Uterus (tissue), 4 donors: Measurements from ENCODE around the gene GSAP. TPM values are rescaled to one million over a fixed set of nuclear protein-coding genes. Genes with fewer than 3 reads are reported as not detected.

Experiments
- DNase-seq, 2 donors: peaks; one replicate each; pipeline ENCODE4 v3.0.0-alpha.2; 2019 to 2020
- H3K27ac ChIP-seq, 2 donors: fragments of 200-600 bp; sonication (generic); 1 replicate in 1 of 2; 2 replicates in 1 of 2; pipeline ENCODE4 v1.5.1; 2016 to 2018
- H3K27me3 ChIP-seq, 2 donors: fragments of 200-600 bp; sonication (generic); one replicate each; pipeline ENCODE4 v1.5.1; 2018 to 2019; ENCODE audit warnings: control low read depth in 1 of 2
- H3K36me3 ChIP-seq, 2 donors: fragments of 200-600 bp; sonication (generic); one replicate each; pipeline ENCODE4 v1.5.1; 2019; ENCODE audit warnings: control low read depth in 1 of 2
- H3K4me1 ChIP-seq, 2 donors: fragments of 200-600 bp; sonication (generic); one replicate each; pipeline ENCODE4 v1.5.1; 2018 to 2019; ENCODE audit warnings: control low read depth in 1 of 2
- H3K4me3 ChIP-seq, 2 donors: fragments of 200-600 bp; sonication (generic); 1 replicate in 1 of 2; 2 replicates in 1 of 2; pipeline ENCODE4 v1.5.1; 2018 to 2019; ENCODE audit warnings: mild to moderate bottlenecking in 1 of 2
- H3K9me3 ChIP-seq, 2 donors: fragments of 200-600 bp; sonication (generic); one replicate each; pipeline ENCODE4 v1.5.1; 2019; ENCODE audit warnings: control low read depth in 1 of 2
- POLR2A ChIP-seq, 2 donors: fragments of 450-650 bp; IDR thresholded peaks; one replicate each; pipeline ENCODE4 v1.6.1; 2016; ENCODE audit warnings: antibody characterized with exemption in 2 of 2, mild to moderate bottlenecking in 1 of 2, moderate library complexity in 1 of 2
- intact Hi-C: fragments of 100-400 bp; cut with DNase I; formaldehyde crosslinking; loops from one replicate; pipeline ENCODE4 v1.15.1; 2023; ENCODE audit warnings: low total_unique reads
- total RNA-seq, 4 donors: library from RNA; depleted of rRNA in 3 of 4; stranded (reverse); fragments of >200 nt in 3 of 4; gene quantifications; one replicate each; pipeline versions ENCODE4 v1.1.0 to v1.2.4, GENCODE V29; 2014 to 2023
- TF ChIP-seq, protein P1 (sequence below), 4 experiments: fragments of 200-600 bp in 2 of 4; fragments of 450-650 bp in 2 of 4; sonication (generic) in 2 of 4; IDR thresholded peaks; one replicate each; pipeline ENCODE4 v1.5.1; 2016 to 2019; ENCODE audit warnings: antibody characterized with exemption in 4 of 4, mild to moderate bottlenecking in 2 of 4, moderate library complexity in 1 of 4
- donor health status: DM: yes; HTN: yes; CAD: no.

Gene GSAP
- total RNA-seq, 4 donors from 2014 or later, result 3.6 to 24.1 (median 13.1) TPM

DNA sequence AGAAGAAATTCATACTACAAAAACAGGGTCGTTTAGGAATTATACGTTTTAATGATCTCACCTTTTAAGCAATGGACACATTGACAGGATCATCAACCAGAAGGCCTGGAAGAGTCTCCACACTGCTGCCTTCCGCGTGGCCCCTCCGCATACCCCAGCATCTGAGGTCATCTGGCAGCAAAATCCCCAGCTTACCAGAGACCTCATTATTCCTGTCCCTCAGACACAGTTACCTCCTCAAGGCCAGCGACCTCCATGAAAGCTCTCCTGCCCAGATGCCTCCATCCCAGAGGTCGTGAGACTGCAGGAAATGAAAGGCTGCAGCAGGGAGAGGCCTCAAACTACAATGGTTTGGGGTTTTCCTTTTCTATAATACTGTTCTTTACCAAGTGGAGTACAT lies 14.8 kb upstream of the GSAP start:
- Histone ChIP-seq H3K27me3 (no peaks in the 10 kb centered on the region), H3K36me3 (no peaks in the 10 kb centered on the region), H3K4me3 (no peak overlapping the region), H3K4me1 (no peaks in the 10 kb centered on the region), H3K9me3 (no peaks in the 10 kb centered on the region), H3K27ac (no peak overlapping the region)
- no peak for DNase-seq
- intact Hi-C loops, result no loop called here
- no peak for TF ChIP-seq POLR2A (IDR thresholded peaks at IDR 0.05)
- TF ChIP-seq, protein P1, sequence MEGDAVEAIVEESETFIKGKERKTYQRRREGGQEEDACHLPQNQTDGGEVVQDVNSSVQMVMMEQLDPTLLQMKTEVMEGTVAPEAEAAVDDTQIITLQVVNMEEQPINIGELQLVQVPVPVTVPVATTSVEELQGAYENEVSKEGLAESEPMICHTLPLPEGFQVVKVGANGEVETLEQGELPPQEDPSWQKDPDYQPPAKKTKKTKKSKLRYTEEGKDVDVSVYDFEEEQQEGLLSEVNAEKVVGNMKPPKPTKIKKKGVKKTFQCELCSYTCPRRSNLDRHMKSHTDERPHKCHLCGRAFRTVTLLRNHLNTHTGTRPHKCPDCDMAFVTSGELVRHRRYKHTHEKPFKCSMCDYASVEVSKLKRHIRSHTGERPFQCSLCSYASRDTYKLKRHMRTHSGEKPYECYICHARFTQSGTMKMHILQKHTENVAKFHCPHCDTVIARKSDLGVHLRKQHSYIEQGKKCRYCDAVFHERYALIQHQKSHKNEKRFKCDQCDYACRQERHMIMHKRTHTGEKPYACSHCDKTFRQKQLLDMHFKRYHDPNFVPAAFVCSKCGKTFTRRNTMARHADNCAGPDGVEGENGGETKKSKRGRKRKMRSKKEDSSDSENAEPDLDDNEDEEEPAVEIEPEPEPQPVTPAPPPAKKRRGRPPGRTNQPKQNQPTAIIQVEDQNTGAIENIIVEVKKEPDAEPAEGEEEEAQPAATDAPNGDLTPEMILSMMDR (IDR thresholded peaks at IDR 0.05), result no peak

DNA sequence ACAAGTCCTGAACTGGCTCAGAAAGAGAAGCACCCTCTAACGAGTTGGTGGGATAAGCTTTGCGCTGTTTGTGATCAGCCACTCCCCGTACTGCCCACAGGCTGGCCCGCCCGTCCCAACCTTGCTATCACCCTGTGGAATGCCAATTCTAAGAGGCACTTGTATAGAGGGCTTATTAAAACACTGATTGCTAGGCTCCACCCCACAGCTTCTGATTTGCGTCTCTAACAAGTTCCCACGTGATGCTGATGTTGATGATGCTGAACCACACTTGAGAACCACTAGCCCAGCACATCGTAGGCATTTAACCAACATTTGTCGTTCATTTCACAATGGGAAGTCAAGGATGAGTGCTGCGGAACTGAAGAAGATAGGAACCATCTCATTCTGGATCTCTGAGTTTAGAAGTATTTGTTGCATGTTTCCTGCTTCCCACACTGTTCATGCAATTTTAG lies 12.7 kb upstream of the GSAP start:
- H3K9me3 ChIP-seq, result no peaks in the 10 kb centered on the region
- no peaks in the 10 kb centered on the region for H3K36me3 ChIP-seq
- no peak for TF ChIP-seq POLR2A (IDR thresholded peaks at IDR 0.05)
- TF ChIP-seq, protein P1 (IDR thresholded peaks at IDR 0.05), result no peak
- H3K27me3 ChIP-seq, result no peaks in the 10 kb centered on the region
- no peaks in the 10 kb centered on the region for H3K4me1 ChIP-seq
- intact Hi-C loops, result no loop called here
- H3K27ac ChIP-seq, result no peak overlapping the region
- no peak overlapping the region for H3K4me3 ChIP-seq
- DNase-seq, result no peak

DNA sequence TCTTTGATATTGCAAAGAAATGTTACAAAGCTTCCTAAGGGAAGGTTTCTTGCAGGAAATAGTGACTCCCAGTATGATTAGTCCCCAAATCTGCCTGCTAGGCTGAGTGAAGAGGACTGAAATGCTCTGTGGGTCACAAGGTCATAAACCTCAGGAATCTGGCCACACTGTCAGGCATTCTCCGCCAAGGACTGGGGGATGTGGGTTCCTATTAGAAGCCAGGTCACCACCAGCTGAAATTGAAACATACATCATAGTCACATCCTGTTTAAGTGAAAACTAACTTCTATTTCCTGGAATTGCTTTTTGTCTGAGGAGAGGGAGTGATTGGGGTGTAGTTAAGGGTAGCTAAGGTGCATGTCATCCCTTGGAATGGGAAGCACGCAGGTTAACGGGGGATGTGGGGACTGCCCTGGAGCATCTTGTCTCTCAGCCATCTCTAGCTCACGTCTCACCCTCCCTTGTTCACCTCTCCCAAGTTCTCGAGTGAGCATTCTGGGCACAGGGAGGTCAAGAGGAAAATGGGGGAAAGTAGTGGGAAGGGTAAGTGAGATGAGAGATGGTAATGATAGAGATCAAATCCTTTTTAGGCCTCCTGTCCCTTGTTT lies 12.0 kb upstream of the GSAP start:
- H3K9me3 ChIP-seq, result no peaks in the 10 kb centered on the region
- H3K27ac ChIP-seq, result no peak overlapping the region
- H3K36me3 ChIP-seq, result no peaks in the 10 kb centered on the region
- no peak for TF ChIP-seq POLR2A (IDR thresholded peaks at IDR 0.05)
- TF ChIP-seq, protein P1 (IDR thresholded peaks at IDR 0.05), result no peak
- no peak overlapping the region for H3K4me3 ChIP-seq
- DNase-seq, result no peak
- H3K4me1 ChIP-seq, result no peaks in the 10 kb centered on the region
- H3K27me3 ChIP-seq, result no peaks in the 10 kb centered on the region
- intact Hi-C loops, result no loop called here

DNA sequence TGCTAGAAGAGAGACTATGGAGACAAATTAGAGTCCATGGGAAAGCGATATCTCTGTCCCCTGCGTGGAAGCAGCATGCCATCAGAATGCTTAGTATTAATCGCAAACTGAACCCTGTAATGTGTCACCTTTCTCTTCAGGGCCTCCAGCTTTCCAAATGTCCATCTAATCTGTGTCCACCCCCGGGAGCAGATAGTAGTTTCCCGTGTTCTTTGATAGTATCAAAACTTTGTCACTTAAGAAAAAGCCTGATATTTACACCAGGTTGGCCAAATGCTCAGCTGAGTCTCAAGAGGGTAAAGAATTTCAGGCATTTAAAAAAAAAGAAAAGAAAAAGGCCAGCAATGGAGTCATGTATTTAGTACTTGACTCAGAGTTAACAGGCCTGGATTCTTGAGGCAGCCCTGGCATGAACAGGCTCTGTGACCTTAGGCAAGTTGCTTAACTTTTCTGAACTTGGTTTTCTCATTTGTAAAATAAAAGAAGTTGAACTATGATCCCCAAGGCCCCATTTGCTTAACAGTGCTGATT lies 10.4 kb upstream of the GSAP start:
- H3K9me3 ChIP-seq, result no peaks in the 10 kb centered on the region
- H3K27ac ChIP-seq, result no peak overlapping the region
- no peak overlapping the region for H3K4me3 ChIP-seq
- DNase-seq, result no peak
- H3K36me3 ChIP-seq, result no peaks in the 10 kb centered on the region
- H3K4me1 ChIP-seq, result no peaks in the 10 kb centered on the region
- no peaks in the 10 kb centered on the region for H3K27me3 ChIP-seq
- no peak for TF ChIP-seq POLR2A (IDR thresholded peaks at IDR 0.05)
- TF ChIP-seq, protein P1 (IDR thresholded peaks at IDR 0.05), result no peak
- intact Hi-C loops, result no loop called here

DNA sequence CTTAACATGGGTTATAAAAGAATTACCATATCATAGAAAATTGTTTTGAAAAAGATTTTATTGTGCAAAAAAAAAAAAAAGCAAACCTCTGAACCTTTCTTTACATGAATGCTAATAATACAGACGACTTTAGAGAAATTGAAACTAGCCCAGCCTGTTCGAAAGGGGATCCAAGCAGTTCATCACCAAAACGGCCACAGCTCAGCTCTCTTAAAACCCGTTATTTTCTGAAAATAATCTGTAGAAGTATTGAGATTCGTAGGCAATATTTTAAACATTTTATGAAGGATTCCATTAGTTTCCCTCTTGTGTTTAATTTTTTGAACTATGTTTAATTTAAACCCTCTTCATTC lies 9.9 kb upstream of the GSAP start:
- H3K4me3 ChIP-seq, result no peak overlapping the region
- intact Hi-C loops, result no loop called here

More for the DNA sequence above, 9.9 kb upstream of the GSAP start:
- H3K27me3 ChIP-seq, result no peaks in the 10 kb centered on the region
- TF ChIP-seq POLR2A (IDR thresholded peaks at IDR 0.05), result no peak
- TF ChIP-seq, protein P1 (IDR thresholded peaks at IDR 0.05), result no peak
- H3K4me1 ChIP-seq, result no peaks in the 10 kb centered on the region
- DNase-seq, result no peak
- H3K27ac ChIP-seq, result no peak overlapping the region
- H3K36me3 ChIP-seq, result no peaks in the 10 kb centered on the region
- no peaks in the 10 kb centered on the region for H3K9me3 ChIP-seq
